OCI-LY1 (cell line): ENCODE measurements around the gene NLE1.

Experiments used
- CTCF ChIP-seq: fragments of 200-600 bp; sonication (generic), shearing (Covaris generic); IDR thresholded peaks from 2 replicates; pipeline ENCODE4 v1.5.1; 2017; ENCODE audit warnings: mild to moderate bottlenecking, antibody characterized with exemption, low read length, moderate library complexity, mixed read lengths
- EZH2 ChIP-seq: fragments of 200-600 bp; sonication (generic), shearing (Covaris generic); IDR thresholded peaks from 2 replicates; pipeline ENCODE4 v1.8.0; 2017; ENCODE audit warnings: borderline replicate concordance, mixed run types, mild to moderate bottlenecking, antibody characterized with exemption, low read length, moderate library complexity, mixed read lengths

GRCh38 chr17:35169835-35170363 is 27.8 kb upstream of the NLE1 start:
- TF ChIP-seq CTCF (no peak), EZH2 (no peak)
